ENCODE data around the gene STARD13. TPM values are rescaled to one million over a fixed set of nuclear protein-coding genes. Genes with fewer than 3 reads are reported as not detected.

STARD13 gene
- polyA plus RNA-seq, 1 experiment: 21.2 TPM

DNA sequence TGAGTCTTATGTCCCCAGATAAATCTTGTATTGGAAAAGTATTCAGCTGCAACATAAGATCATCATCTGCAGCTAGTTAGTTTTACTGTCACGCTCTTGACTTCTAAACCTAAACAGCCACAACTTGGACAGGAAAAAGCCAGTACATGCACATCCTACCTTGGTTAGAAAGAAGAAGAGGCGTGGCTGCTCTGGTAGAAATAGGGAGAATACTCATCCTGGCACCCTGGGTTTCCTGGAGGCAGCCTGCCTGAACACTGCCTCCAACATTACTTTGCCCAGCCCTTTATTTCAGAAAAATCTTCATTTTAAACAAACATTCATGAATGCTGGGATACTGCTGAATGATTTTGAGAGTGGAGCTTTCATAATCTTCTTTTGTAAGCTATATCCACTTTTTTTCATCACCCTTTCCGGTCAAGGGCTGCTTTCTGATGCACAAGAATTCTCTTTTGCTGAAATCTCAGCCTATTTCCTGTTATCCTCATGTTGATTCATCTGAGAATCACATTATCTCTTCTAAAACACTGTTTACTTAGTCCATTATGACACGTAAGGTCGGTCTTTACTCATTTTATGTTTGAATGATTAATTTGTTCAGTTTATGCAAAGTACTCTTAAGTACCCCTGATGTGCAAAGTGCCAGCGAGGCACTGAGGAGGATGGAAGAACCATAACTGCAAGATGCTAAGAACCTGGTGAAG is 55.2 kb downstream of the STARD13 start:
- TF ChIP-seq, protein P1, sequence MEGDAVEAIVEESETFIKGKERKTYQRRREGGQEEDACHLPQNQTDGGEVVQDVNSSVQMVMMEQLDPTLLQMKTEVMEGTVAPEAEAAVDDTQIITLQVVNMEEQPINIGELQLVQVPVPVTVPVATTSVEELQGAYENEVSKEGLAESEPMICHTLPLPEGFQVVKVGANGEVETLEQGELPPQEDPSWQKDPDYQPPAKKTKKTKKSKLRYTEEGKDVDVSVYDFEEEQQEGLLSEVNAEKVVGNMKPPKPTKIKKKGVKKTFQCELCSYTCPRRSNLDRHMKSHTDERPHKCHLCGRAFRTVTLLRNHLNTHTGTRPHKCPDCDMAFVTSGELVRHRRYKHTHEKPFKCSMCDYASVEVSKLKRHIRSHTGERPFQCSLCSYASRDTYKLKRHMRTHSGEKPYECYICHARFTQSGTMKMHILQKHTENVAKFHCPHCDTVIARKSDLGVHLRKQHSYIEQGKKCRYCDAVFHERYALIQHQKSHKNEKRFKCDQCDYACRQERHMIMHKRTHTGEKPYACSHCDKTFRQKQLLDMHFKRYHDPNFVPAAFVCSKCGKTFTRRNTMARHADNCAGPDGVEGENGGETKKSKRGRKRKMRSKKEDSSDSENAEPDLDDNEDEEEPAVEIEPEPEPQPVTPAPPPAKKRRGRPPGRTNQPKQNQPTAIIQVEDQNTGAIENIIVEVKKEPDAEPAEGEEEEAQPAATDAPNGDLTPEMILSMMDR (IDR thresholded peaks at IDR 0.05; ENCODE audit: insufficient read depth, low read depth, low read length): no peak
- H3K36me3 ChIP-seq (ENCODE audit: control insufficient read depth, insufficient read depth, low read length): peaks cover 6% of the 10 kb centered on the region
- no peaks in the 10 kb centered on the region for H3K27me3 ChIP-seq (ENCODE audit: control insufficient read depth, insufficient read depth, low read length)
- CTCF ChIA-PET: interaction anchor here (0.6 to 2.3 kb wide), 6 partner anchors 10 to 172 kb away, joined by 3 to 6 read pairs (median 3); partner anchors contain the start of gene STARD13
- no peak overlapping the region for H3K4me3 ChIP-seq (ENCODE audit: low read depth, low read length)
- POLR2A ChIA-PET: interaction anchor here (0.7 kb wide), 1 partner anchor 13 kb away, joined by 4 read pairs; no protein-coding TSS in a partner anchor
- no peak for DNase-seq (ENCODE audit: low read depth)

DNA sequence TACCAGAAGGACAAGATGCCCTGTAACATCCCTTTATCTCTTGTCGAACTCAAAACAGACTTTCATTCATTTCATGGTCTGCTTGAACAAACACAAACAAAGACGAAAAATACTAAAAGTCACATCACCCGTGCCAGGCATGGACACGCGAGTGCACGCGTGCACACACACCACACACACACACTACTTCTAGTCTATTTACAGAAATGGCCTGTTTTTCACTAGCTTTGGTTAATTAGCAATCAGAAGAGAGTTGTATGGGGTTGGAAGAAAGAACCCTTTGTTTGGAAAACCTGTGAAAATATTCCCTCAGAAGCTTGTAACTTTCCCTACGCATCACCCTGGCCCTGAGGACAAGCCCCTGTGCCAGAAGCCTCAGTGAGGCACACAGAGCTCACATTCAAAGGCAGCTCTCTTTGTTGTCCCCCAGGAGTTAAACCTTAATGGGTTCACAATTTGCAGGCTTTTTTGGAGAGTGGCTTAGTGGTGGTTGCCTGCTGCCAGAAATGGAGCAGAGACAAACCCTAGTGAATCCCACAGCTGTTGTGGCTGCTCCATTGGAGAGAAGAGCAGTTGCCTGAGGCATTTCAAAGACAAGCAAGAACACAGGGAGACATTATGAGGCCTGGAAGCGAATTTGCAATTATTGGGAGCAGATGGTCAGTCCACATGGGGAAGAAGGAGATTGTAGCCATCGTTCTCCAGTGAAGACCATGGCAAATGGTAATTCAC is 55.9 kb downstream of the STARD13 start:
- TF ChIP-seq, protein P1 (IDR thresholded peaks at IDR 0.05; ENCODE audit: insufficient read depth, low read depth, low read length): no peak

DNA sequence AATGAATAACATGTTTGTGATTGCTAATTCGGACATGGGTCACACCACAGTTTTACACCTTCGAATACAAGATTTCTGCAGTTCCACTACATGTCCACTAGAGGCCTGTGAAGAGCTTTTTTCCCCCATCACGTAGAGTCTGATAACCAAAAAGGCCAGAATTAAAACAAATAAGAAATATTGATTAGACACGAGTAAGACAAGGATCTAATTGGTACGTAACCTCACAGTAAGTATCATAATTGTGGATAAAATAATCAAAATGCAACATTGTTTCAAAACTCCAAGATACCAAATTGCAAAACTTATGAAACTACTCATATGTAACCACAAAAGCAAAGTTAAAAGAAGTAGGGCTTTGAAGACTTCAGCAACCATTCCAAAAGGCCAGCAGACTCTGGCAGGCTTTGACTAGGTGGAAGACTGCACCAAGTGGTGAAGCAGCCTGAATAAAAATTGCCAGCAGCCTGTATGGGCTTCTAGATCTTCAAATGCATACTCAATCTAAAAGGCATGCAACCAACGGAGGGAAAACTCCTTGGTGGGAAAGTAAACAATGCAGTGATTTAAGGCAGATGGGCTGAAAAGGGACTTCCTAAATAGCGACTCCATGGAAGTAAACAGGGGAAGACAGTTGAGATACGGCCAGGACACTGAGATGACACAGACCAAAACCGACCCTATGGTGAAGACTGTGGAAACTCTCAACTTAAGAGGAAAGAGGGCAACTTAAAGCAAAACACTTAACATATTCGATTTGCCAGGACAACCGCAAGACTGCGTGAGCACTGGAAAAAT is 56.7 kb downstream of the STARD13 start:
- H3K4me3 ChIP-seq (ENCODE audit: low read depth, low read length): peak overlapping the region; percentile 5; the same call in 1 of the 2 replicates
- CTCF ChIA-PET: interaction anchor here (0.7 to 2.3 kb wide), 13 partner anchors 9 to 312 kb away, joined by 3 to 8 read pairs (median 4); partner anchors contain the start of gene STARD13
- H3K27me3 ChIP-seq (ENCODE audit: control insufficient read depth, insufficient read depth, low read length): no peaks in the 10 kb centered on the region
- peaks cover 6% of the 10 kb centered on the region for H3K36me3 ChIP-seq (ENCODE audit: control insufficient read depth, insufficient read depth, low read length)
- TF ChIP-seq, protein P1 (IDR thresholded peaks at IDR 0.05; ENCODE audit: insufficient read depth, low read depth, low read length): peak; percentile 91
- no peak for DNase-seq (ENCODE audit: low read depth)
- POLR2A ChIA-PET: interaction anchor here (1.0 kb wide), 1 partner anchor 15 kb away, joined by 4 read pairs; no protein-coding TSS in a partner anchor

More for the DNA sequence above, 55.9 kb downstream of the STARD13 start:
- Histone ChIP-seq H3K4me3 (ENCODE audit: low read depth, low read length) (peak overlapping the region; percentile 5; the same call in 1 of the 2 replicates), H3K36me3 (ENCODE audit: control insufficient read depth, insufficient read depth, low read length) (peaks cover 6% of the 10 kb centered on the region), H3K27me3 (ENCODE audit: control insufficient read depth, insufficient read depth, low read length) (no peaks in the 10 kb centered on the region)
- DNase-seq (ENCODE audit: low read depth): peak; percentile 72
- CTCF ChIA-PET: interaction anchor here (0.7 to 2.3 kb wide), 5 partner anchors 11 to 117 kb away, joined by 3 to 6 read pairs (median 3); partner anchors contain the start of gene STARD13
- POLR2A ChIA-PET: interaction anchor here (0.7 kb wide), 1 partner anchor 12 kb away, joined by 4 read pairs; no protein-coding TSS in a partner anchor

DNA sequence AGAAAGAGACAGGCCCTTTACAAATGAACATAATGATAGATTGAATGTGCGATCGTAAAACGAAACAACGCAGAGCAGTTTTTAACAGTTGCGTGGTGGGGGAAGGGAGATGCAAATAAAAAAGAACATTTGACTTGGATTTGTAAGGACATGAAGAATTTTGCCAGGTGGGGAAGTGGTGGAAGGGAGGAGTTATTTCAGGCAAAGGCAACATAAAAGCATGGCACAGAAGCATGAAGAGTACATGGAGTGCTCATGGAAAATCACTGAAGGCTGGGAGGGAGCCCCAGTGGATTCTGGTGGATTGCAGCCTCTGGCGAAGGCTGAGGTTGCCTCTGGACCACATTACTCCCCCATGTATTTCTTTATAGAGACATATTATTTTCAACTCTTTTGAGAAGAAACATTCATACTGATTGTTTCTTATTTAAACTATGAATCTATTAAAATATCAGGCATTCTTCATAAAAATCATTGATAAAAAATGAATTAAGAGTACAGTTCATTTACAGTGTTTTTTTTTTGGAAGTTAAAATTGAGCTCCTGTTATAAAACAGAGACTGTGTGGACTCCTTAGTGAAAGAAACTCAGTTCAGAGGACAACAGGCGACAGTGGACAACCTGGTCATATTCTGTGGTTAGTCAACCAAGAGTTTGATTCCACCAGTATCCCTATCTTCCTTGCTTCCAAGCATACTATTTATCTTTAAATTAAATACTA is 57.5 kb downstream of the STARD13 start:
- Histone ChIP-seq H3K36me3 (ENCODE audit: control insufficient read depth, insufficient read depth, low read length) (peaks cover 1% of the 10 kb centered on the region; the same call in 1 of the 2 replicates), H3K27me3 (ENCODE audit: control insufficient read depth, insufficient read depth, low read length) (no peaks in the 10 kb centered on the region), H3K4me3 (ENCODE audit: low read depth, low read length) (no peak overlapping the region)
- no peak for DNase-seq (ENCODE audit: low read depth)
- TF ChIP-seq, protein P1 (IDR thresholded peaks at IDR 0.05; ENCODE audit: insufficient read depth, low read depth, low read length): no peak
- ChIA-PET CTCF (interaction anchor here (0.6 to 1.8 kb wide), 20 partner anchors 9 to 496 kb away, joined by 3 to 8 read pairs (median 4); partner anchors contain the start of gene STARD13), POLR2A (interaction anchor here (1.0 kb wide), 1 partner anchor 14 kb away, joined by 4 read pairs; no protein-coding TSS in a partner anchor)

Data from BJ (cell line).